Fibroblast of the aortic adventitia (primary cell): Measurements from ENCODE around the gene EFEMP2. TPM values are rescaled to one million over a fixed set of nuclear protein-coding genes. Genes with fewer than 3 reads are reported as not detected.
A peak's percentile ranks its signal among the peaks of the same experiment; 100 is the strongest.
"Not testable (repeated sequence)": the region's sequence is repeated elsewhere in the genome, so short reads cannot be mapped to it uniquely, and the experiment has no call there.

Source experiments
- DNase-seq: peaks from one replicate; pipeline ENCODE4 v3.0.0-alpha.2; 2010; ENCODE audit warnings: low read depth
- H3K4me3 ChIP-seq: 2 replicates; pipeline ENCODE4 v1.5.1; 2011; ENCODE audit warnings: low read depth, mild to moderate bottlenecking, control low read depth, low read length, moderate library complexity
- CTCF ChIP-seq: IDR thresholded peaks from 2 replicates; pipeline ENCODE4 v1.5.1; 2011; ENCODE audit warnings: mild to moderate bottlenecking, low read length, control low read depth, inconsistent platforms; ENCODE audit not compliant: insufficient read depth
- total RNA-seq: library from RNA; depleted of rRNA; stranded (reverse); fragments of >200 nt; gene quantifications from 2 replicates; pipeline ENCODE4 v1.2.3, GENCODE V29; 2012; ENCODE audit warnings: low replicate concordance

EFEMP2 gene
- total RNA-seq, 1 donor, result 105 TPM

DNA sequence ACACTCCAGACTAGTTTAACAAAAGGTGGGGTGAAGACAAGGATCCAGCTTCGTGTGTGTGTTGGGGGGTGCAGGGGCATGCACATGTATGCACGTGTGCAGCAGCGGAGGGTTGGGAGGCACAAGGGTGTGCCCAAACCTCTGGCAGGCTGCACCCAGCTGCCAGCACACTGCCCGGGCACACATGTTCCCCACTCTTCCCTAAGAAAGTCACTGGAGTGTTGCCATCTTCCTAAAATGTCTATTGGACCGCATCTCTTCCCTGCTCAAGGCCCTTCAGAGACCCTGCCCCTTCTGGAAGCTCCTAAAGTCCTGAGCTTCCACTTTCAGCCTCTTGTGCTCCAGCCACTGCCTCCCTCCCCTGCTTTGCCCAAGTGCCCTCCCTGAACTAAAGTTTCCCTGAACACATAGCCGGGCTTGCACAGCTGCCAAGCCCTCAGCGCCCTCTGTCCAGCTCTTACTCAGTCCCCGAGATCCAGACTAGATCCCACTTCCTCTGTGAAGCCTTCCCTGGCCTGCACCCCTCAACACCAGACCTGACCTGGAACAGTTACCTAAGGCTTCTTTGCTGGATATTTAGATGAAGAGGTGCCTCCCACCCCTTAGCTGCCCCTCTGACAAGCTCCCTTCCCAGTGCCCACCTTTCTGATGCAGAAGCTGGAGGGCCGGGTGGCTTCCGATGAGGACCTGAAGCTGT is 20.6 kb downstream of the EFEMP2 start:
- TF ChIP-seq CTCF, result no peak
- no peak overlapping the region for H3K4me3 ChIP-seq
- no peak for DNase-seq

DNA sequence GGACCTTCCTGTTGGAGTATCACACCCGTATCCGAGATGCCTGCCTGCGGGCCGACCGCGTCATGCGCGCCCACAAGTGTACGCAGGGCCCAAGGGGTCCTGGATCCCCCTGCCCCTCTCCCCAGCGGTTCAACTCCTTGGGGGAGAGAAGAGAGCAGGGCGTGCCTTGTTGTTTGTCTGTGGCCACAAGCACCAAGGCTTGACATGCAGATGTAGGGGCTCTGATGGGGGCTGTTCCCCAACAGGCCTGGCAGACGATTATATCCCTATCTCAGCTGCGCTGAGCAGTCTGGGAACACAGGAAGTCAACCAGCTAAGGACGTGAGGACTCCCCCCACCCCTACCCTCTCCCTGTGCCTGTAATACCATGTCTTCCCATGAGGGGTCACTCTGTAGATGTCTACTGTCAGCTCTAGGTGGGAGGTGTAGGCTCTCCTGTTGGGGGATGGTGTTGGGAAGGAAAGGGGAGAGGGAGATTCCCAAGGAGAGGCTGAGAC is 21.5 kb downstream of the EFEMP2 start:
- TF ChIP-seq CTCF, result peak; percentile 50
- H3K4me3 ChIP-seq, result no peak overlapping the region
- no peak for DNase-seq

DNA sequence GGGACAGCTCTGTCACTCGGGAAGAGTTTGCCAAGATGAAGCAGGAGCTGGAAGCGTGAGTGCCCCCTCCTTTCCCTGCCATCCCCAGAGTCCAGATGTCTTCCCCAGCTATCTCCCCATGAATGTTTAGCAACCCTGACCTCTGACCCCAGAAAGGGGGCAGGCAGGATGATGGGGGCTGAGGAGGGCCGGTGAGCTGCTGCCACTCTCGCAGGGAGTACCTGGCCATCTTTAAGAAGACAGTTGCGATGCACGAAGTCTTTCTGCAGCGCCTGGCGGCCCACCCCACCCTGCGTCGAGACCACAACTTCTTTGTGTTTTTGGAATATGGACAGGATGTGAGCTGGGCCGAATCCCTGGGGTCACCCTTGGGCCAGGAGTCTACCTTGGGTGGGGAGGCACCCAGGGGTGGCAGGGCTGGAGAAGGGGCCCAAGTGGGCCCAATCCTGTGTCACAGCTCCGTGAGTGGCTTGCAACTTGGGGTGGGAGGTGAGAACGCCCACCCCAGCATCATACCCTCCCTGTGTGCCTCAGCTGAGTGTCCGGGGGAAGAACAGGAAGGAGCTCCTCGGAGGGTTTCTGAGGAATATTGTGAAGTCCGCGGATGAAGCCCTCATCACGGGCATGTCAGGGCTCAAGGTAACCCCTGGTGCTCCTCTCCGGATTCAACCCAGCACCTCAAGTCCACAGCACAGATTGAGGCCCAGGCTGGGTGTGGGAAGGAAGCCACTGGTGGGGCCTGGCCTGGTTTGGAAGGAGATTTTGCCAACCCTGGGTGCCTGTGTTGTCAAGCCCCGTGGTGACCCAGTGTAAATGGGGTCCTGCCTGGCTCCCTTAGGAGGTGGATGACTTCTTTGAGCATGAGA is 22.1 kb downstream of the EFEMP2 start:
- no peak for DNase-seq
- H3K4me3 ChIP-seq, result no peak overlapping the region
- TF ChIP-seq CTCF, result no peak

GRCh38 chr11:65849771-65850216 is 22.8 kb downstream of the EFEMP2 start:
- TF ChIP-seq CTCF, result no peak
- DNase-seq, result no peak
- no peak overlapping the region for H3K4me3 ChIP-seq

DNA sequence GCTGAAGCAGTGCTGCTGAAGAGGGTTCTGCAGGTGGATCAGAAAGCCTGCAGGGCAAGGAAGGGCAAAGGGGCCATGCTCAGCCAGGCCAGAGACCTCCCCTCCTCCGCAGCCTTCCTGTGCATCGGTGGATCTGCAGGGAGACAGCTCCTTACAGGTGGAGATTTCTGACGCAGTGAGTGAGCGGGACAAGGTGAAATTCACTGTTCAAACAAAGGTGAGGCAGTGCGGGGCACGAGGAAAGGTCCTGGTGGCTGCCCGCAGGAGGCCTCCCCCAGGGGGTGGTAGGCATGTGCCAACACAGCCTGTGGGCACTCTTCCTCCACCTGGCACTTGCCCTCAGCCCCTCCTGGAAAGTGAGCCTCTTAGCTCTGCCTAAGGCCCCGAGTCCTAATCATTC is 23.2 kb downstream of the EFEMP2 start:
- DNase-seq, result no peak
- TF ChIP-seq CTCF, result no peak

GRCh38 chr11:65848693-65849092 is 23.9 kb downstream of the EFEMP2 start:
- not testable (repeated sequence) for DNase-seq, H3K4me3 ChIP-seq

More for the DNA sequence above, 23.2 kb downstream of the EFEMP2 start:
- no peak overlapping the region for H3K4me3 ChIP-seq

DNA sequence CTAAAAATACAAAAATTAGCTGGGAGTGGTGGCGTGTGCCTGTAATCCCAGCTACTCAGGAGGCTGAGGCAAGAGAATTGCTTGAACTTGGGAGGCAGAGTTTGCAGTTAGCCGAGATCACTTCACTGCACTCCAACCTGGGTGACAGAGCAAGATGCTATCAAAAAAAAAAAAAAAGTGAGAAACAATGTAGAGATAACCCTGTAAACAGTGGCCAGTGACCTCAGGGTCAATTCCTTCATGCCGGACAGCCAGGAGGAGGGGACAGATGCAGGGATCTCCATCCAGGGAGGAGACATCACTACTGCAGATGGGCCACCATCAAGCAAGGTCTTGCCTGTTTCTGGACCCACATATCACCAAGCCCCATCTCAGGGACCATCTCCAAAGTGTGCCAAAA is 24.9 kb downstream of the EFEMP2 start:
- TF ChIP-seq CTCF, result no peak
- no peak overlapping the region for H3K4me3 ChIP-seq
- no peak for DNase-seq
